Breast epithelium (tissue), 4 donors: ENCODE measurements around the gene WIZ. TPM values are rescaled to one million over a fixed set of nuclear protein-coding genes. Genes with fewer than 3 reads are reported as not detected.
A peak's percentile ranks its signal among the peaks of the same experiment; 100 is the strongest.

ENCODE experiments used
- DNase-seq, 2 donors: peaks; one replicate each; pipeline ENCODE4 v3.0.0-alpha.2; 2019; ENCODE audit warnings: low spot score in 2 of 2
- H3K27ac ChIP-seq, 2 donors: fragments of 200-600 bp; sonication (generic) in 1 of 2; one replicate each; pipeline ENCODE4 v1.5.1; 2016 to 2019; ENCODE audit warnings: mild to moderate bottlenecking in 1 of 2
- H3K27me3 ChIP-seq, 2 donors: fragments of 200-600 bp; sonication (generic) in 1 of 2; one replicate each; pipeline versions ENCODE4 v1.5.1 to v1.6.0; 2017 to 2019; ENCODE audit warnings: control low read depth in 1 of 2, mild to moderate bottlenecking in 1 of 2
- H3K36me3 ChIP-seq: fragments of 200-600 bp; one replicate; pipeline ENCODE4 v1.5.1; 2019
- H3K4me1 ChIP-seq, 2 donors: fragments of 200-600 bp; sonication (generic); one replicate each; pipeline ENCODE4 v1.5.1; 2016 to 2019; ENCODE audit warnings: control low read depth in 1 of 2
- H3K4me3 ChIP-seq, 3 donors: fragments of 200-600 bp; sonication (generic); 1 replicate in 2 of 3; 2 replicates in 1 of 3; pipeline ENCODE4 v1.5.1; 2016 to 2019; ENCODE audit warnings: mild to moderate bottlenecking in 3 of 3, moderate library complexity in 2 of 3
- H3K9me3 ChIP-seq, 2 donors: fragments of 200-600 bp; sonication (generic) in 1 of 2; one replicate each; pipeline ENCODE4 v1.5.1; 2016 to 2019; ENCODE audit warnings: control low read depth in 1 of 2
- POLR2A ChIP-seq: fragments of 450-650 bp; IDR thresholded peaks from one replicate; pipeline ENCODE4 v1.6.1; 2016; ENCODE audit warnings: antibody characterized with exemption, mild to moderate bottlenecking, moderate library complexity
- POLR2AphosphoS5 ChIP-seq, 3 donors: sonication (generic); formaldehyde crosslinking; IDR thresholded peaks; one replicate each; pipeline ENCODE4 v1.6.1; 2017; ENCODE audit warnings: antibody characterized with exemption in 3 of 3
- intact Hi-C: fragments of 100-400 bp; cut with DNase I; formaldehyde crosslinking; loops from one replicate; pipeline ENCODE4 v1.15.1; 2023; ENCODE audit warnings: low total_unique reads
- total RNA-seq, 3 donors: library from RNA; depleted of rRNA; stranded (reverse); fragments of >200 nt; gene quantifications; one replicate each; pipeline ENCODE4 v1.1.0, GENCODE V29; 2016
- TF ChIP-seq, protein P1 (sequence below), 3 donors: fragments of 450-650 bp; IDR thresholded peaks; one replicate each; pipeline ENCODE4 v1.5.1; 2016 to 2017; ENCODE audit warnings: antibody characterized with exemption in 3 of 3, mild to moderate bottlenecking in 3 of 3, moderate library complexity in 3 of 3

WIZ gene
- total RNA-seq, 3 donors from 2014 or later = 17.6 to 51.1 (median 34.9) TPM

DNA sequence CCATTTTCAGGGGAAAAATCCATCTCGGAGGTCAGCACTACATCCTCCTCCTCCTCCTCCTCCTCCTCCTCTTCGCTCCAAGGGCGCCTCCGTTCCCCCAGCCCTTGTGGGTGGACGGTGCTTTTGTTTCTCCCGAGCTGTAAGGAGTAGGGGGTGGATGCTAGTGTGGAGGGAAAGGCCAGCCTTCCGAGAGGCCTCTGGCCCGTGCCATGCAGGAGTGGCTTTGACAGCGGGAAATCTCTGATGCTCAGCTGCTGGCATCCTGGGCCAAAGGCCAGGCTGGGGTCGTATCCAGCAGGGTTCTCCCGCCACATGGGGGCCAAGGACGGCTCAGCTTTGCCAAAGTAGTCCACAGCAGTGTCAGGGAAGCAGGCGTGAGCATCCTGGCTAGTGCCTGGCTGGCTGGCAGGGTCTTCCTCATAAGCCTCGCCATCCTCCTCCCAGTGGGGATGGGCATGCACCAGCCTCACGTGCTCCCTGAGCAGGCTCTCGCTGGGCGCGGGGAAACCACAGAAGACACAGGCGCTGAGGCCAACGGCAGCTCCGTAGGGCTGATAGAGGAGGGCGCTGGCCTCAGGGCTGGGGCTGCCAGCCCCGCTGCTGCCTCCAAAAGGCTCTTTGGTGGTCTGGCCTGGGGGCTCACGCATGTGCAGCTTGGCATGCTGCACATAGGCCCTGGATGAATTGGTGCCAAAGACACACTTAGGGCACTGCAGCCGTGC, 10.5 kb downstream of the WIZ start:
- Histone ChIP-seq H3K27ac (no peak overlapping the region), H3K9me3 (no peaks in the 10 kb centered on the region), H3K4me3 (no peak overlapping the region), H3K4me1 (no peaks in the 10 kb centered on the region), H3K36me3 (no peaks in the 10 kb centered on the region), H3K27me3 (no peaks in the 10 kb centered on the region)
- intact Hi-C loops = no loop called here
- no peak for DNase-seq
- TF ChIP-seq, protein P1, sequence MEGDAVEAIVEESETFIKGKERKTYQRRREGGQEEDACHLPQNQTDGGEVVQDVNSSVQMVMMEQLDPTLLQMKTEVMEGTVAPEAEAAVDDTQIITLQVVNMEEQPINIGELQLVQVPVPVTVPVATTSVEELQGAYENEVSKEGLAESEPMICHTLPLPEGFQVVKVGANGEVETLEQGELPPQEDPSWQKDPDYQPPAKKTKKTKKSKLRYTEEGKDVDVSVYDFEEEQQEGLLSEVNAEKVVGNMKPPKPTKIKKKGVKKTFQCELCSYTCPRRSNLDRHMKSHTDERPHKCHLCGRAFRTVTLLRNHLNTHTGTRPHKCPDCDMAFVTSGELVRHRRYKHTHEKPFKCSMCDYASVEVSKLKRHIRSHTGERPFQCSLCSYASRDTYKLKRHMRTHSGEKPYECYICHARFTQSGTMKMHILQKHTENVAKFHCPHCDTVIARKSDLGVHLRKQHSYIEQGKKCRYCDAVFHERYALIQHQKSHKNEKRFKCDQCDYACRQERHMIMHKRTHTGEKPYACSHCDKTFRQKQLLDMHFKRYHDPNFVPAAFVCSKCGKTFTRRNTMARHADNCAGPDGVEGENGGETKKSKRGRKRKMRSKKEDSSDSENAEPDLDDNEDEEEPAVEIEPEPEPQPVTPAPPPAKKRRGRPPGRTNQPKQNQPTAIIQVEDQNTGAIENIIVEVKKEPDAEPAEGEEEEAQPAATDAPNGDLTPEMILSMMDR (IDR thresholded peaks at IDR 0.05) = no peak
- no peak for TF ChIP-seq POLR2AphosphoS5 (IDR thresholded peaks at IDR 0.05)

DNA sequence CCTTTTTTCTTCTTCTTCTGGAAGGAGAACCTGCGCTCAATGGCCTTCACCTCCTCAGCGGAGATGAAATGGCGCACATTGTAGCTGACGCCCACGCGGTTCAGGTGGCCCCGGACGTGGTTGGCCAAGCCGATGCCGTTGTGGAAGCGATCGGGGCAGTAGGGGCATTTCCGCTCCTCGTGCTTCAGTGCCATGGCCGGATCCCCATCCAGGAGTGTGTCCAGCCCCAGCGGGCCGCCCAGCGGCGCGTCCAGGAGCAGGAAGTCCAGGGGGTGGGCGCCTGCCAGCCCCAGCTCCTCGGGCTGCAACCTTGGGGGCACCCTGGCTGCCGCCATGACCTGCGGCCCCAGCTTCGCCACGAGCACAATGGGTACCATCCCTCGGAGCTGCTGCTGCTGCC, 11.2 kb downstream of the WIZ start:
- no peak for DNase-seq
- intact Hi-C loops = no loop called here
- TF ChIP-seq, protein P1 (IDR thresholded peaks at IDR 0.05) = no peak
- no peak for TF ChIP-seq POLR2A
- TF ChIP-seq POLR2AphosphoS5 (IDR thresholded peaks at IDR 0.05) = no peak
- Histone ChIP-seq H3K4me1 (no peaks in the 10 kb centered on the region), H3K9me3 (no peaks in the 10 kb centered on the region), H3K4me3 (no peak overlapping the region), H3K36me3 (no peaks in the 10 kb centered on the region), H3K27me3 (no peaks in the 10 kb centered on the region), H3K27ac (no peak overlapping the region)

DNA sequence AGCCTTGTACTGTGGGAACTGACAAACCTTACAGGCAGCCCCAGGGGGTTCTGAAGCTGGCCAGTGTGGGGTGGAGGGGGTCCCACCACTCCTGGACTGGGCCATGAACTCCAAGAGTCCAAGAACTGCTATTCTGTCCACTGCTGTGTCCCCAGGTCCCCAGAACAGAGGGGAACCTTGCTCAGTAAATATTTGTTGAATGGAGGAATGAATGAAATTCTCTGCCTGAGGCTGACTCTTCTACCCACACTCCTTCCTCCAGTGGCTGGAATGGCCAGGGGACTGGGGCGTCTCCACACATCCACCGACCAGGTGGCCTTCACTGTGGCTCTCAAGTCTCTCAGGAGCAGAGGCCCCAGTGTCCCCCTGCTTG, 11.6 kb downstream of the WIZ start:
- no peaks in the 10 kb centered on the region for H3K9me3 ChIP-seq
- H3K4me3 ChIP-seq = no peak overlapping the region
- DNase-seq = no peak
- no peaks in the 10 kb centered on the region for H3K4me1 ChIP-seq
- TF ChIP-seq, protein P1 (IDR thresholded peaks at IDR 0.05) = no peak
- TF ChIP-seq POLR2A = no peak
- TF ChIP-seq POLR2AphosphoS5 (IDR thresholded peaks at IDR 0.05) = no peak
- intact Hi-C loops = no loop called here
- H3K27ac ChIP-seq = no peak overlapping the region
- H3K36me3 ChIP-seq = no peaks in the 10 kb centered on the region
- no peaks in the 10 kb centered on the region for H3K27me3 ChIP-seq

DNA sequence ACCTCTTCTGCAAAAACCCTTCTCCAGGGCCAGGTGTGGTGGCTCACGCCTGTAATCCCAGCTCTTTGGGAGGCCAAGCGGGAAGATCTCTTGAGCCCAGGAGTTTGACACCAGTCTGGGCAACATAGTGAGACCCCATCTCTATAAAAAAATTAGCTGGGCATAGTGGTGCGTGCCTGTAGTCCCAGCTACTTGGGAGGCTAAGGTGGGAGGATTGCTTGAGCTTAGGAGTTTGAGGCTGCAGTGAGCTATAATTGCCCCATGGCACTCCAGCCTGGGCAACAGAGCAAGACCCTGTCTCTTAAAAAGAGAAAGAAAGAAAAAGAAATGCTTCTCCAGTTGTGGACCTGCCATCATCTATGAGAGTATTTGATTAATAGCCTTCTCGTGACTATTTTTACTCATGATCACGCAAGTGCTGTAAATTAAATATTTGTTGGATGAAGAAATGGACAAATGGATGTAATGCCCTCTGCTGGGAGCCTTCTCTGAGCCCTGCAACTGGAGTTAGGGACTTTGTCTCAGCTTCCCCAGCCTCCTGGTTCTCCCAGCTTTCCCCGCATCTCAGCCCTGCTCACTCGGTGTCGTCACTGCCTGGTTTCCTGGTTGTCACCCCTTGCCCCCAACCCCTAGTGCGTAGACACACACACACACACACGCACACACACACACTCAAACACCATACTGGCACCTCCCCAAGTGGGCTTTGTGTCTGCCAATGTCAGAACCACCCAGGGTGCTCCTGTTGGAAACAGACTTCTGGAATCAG, 12.2 kb downstream of the WIZ start:
- H3K27ac ChIP-seq = no peak overlapping the region
- no peaks in the 10 kb centered on the region for H3K27me3 ChIP-seq
- no peak overlapping the region for H3K4me3 ChIP-seq
- DNase-seq = no peak
- no peaks in the 10 kb centered on the region for H3K36me3 ChIP-seq
- no peaks in the 10 kb centered on the region for H3K9me3 ChIP-seq
- TF ChIP-seq POLR2A (no peak), POLR2AphosphoS5 (IDR thresholded peaks at IDR 0.05) (no peak)
- TF ChIP-seq, protein P1 (IDR thresholded peaks at IDR 0.05) = peak in 2 of 3 donors; percentile 11 to 13
- intact Hi-C loops = no loop called here
- no peaks in the 10 kb centered on the region for H3K4me1 ChIP-seq

DNA sequence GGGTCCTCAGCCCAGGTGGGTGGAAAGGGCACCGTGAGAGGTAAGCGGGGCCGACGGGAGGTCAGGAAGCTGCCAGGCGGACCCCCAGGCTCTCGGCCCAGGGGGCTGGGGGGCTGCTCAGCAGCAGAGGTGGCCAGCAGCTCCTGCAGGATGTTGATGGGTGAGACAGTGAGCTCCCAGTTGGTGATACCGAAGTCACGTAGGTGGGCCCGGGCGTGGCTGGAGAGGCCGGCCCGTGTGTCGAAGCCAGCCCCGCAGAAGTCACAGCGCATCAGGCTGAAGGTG, 13.0 kb downstream of the WIZ start:
- Histone ChIP-seq H3K9me3 (no peaks in the 10 kb centered on the region), H3K27me3 (no peaks in the 10 kb centered on the region), H3K4me3 (no peak overlapping the region), H3K4me1 (no peaks in the 10 kb centered on the region), H3K27ac (no peak overlapping the region), H3K36me3 (no peaks in the 10 kb centered on the region)
- no peak for DNase-seq
- TF ChIP-seq POLR2A (no peak), POLR2AphosphoS5 (IDR thresholded peaks at IDR 0.05) (no peak)
- TF ChIP-seq, protein P1 (IDR thresholded peaks at IDR 0.05) = no peak
- intact Hi-C loops = no loop called here
